ENCODE results near the gene MIDN. TPM values are rescaled to one million over a fixed set of nuclear protein-coding genes. Genes with fewer than 3 reads are reported as not detected.

Gene MIDN
- total and polyA plus RNA-seq, 8 donors: 17.0 to 118 (median 33.2) TPM

DNA sequence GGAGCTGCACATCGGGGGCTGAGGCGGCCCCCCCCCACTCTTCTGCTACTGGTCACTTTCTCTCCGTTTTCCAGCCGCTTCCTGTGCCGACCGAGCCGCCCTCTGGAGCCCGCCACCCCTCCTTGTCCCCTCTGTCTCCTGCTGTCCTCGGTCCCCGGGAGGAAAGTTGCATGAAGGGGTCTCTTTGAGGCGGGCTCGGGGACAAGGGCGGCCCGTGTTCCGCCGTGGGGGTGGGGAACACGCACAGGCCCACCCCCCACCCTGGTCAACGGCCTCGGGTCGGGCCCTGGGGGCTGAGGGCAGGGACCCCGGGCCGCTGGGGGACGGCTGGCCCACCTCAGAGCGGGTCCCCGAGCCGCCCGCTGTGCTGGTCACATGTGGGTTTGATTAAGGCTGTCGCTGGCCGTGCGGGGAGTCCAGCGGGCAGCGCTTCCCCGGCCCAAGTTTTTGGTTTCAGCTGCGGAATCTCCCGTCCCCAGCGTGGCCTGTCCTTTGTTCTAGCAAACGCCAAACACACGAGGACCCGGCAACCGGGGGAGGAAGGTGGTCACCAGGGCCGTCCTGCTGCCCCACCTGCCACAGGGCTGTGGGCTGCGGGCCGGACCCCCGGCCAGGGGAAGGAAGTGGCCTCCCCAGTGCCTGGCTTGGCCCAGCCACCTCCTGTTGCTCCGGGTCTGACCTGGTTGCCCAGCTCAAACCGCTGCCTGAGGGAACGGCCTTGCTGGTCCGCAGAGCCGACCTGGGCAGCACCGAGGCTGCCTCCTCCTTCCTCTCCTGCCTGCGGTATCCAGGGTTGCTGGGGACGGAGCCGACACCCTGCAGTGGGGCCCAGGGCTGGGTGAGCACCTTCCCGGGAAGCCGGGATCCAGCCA is 39.2 kb downstream of the MIDN start:
- Histone ChIP-seq H3K27ac (no peak overlapping the region), H3K9me3 (no peaks in the 10 kb centered on the region), H3K36me3 (no peaks in the 10 kb centered on the region), H3K4me1 (peaks cover 0 to 60% (median 40%) of the 10 kb centered on the region in 4 donors), H3K4me3 (no peak overlapping the region), H3K27me3 (peaks cover 21 to 97% (median 91%) of the 10 kb centered on the region in 3 donors)
- WGBS, 5 donors: 22 to 38% (median 24%) methylated on average over 16 to 55 of the region's 55 CpGs
- no peak for TF ChIP-seq POLR2A (IDR thresholded peaks at IDR 0.05)
- TF ChIP-seq, protein P1, sequence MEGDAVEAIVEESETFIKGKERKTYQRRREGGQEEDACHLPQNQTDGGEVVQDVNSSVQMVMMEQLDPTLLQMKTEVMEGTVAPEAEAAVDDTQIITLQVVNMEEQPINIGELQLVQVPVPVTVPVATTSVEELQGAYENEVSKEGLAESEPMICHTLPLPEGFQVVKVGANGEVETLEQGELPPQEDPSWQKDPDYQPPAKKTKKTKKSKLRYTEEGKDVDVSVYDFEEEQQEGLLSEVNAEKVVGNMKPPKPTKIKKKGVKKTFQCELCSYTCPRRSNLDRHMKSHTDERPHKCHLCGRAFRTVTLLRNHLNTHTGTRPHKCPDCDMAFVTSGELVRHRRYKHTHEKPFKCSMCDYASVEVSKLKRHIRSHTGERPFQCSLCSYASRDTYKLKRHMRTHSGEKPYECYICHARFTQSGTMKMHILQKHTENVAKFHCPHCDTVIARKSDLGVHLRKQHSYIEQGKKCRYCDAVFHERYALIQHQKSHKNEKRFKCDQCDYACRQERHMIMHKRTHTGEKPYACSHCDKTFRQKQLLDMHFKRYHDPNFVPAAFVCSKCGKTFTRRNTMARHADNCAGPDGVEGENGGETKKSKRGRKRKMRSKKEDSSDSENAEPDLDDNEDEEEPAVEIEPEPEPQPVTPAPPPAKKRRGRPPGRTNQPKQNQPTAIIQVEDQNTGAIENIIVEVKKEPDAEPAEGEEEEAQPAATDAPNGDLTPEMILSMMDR (IDR thresholded peaks at IDR 0.05): no peak
- no peak for TF ChIP-seq EP300 (IDR thresholded peaks at IDR 0.05)
- no peak for TF ChIP-seq POLR2AphosphoS5 (IDR thresholded peaks at IDR 0.05)
- intact Hi-C loops (cut with DNase I; ENCODE audit: low total_unique reads): loop anchor here (10.0 kb wide), 1 partner anchor 77 kb away; no protein-coding TSS in a partner anchor
- DNase-seq: peak in 1 of 2 donors; percentile 38

DNA sequence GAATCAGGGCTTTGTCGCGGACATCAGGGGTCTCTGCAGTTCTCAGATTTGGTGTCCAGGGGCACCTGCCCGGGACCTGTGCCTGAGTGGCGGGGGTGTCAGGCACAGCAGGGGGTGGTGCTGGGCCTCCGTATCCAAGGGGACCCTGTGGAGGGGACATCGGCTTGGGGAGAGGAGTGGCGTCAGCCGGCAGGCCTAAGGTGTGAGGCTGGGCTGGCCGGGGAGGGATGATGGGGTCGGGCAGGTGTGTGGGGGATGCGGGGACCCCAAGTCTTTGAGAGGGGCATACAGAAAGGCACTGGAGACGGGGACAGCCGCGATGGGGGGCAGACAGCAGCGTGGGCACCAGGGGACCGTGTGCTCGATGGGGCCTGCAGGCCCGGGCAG is 39.8 kb downstream of the MIDN start:
- Histone ChIP-seq H3K4me1 (peaks cover 0 to 55% (median 37%) of the 10 kb centered on the region in 4 donors), H3K4me3 (no peak overlapping the region), H3K27me3 (peaks cover 25 to 97% (median 92%) of the 10 kb centered on the region in 3 donors), H3K36me3 (no peaks in the 10 kb centered on the region), H3K9me3 (no peaks in the 10 kb centered on the region), H3K27ac (no peak overlapping the region)
- intact Hi-C loops (cut with DNase I; ENCODE audit: low total_unique reads): loop anchor here (10.0 kb wide), 1 partner anchor 77 kb away; no protein-coding TSS in a partner anchor
- DNase-seq: no peak
- TF ChIP-seq EP300 (IDR thresholded peaks at IDR 0.05): no peak
- TF ChIP-seq POLR2A (IDR thresholded peaks at IDR 0.05): no peak
- no peak for TF ChIP-seq POLR2AphosphoS5 (IDR thresholded peaks at IDR 0.05)
- TF ChIP-seq, protein P1 (IDR thresholded peaks at IDR 0.05): no peak
- WGBS, 5 donors: 85 to 89% (median 87%) methylated on average over 14 to 18 of the region's 18 CpGs

DNA sequence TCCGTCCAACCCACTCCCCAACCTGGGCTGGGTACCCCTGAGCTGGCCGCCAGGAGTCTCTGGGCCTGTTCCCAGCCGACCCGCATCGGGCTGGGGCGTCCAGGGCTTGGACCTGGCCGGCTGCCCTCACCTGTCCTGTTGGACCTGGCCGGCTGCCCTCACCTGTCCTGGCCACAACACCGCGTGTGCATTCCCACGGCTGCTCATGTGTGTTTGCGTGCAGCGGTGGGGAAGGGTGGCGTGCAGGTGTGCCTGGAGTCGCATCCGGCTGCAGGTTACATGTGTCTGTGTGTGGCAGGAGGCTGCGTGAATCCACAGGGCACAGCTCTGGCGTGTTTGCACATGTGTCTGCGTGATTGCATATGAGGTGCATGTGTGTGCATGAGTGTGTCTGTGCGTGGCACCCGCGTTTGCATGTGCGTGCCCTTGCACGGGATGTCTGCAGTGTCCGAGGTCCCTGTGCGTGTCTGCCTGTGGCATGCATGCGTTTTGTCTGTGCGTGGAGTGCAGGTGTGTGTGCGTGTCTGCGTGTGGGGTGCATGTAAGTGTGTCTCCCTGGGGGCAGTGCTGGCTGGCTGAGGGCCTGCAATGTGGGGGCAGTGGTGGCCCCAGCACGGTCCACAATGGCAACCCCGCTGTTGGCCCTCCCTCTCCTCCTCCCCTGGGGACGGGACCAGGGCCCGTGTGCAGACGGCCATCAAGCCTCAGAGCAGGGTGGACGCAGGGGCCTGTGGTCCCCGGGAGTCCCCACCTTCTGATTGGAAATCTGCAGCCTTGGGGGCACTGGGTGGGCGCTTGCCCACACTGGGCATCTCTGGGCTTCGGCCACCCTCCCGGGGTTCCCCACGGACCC is 40.7 kb downstream of the MIDN start:
- TF ChIP-seq POLR2A (IDR thresholded peaks at IDR 0.05) (no peak), EP300 (IDR thresholded peaks at IDR 0.05) (no peak), POLR2AphosphoS5 (IDR thresholded peaks at IDR 0.05) (no peak)
- TF ChIP-seq, protein P1 (IDR thresholded peaks at IDR 0.05): no peak
- Histone ChIP-seq H3K27ac (no peak overlapping the region), H3K9me3 (no peaks in the 10 kb centered on the region), H3K4me3 (no peak overlapping the region), H3K36me3 (no peaks in the 10 kb centered on the region), H3K4me1 (peaks cover 0 to 47% (median 30%) of the 10 kb centered on the region in 4 donors), H3K27me3 (peaks cover 25 to 97% (median 92%) of the 10 kb centered on the region in 3 donors)
- intact Hi-C loops (cut with DNase I; ENCODE audit: low total_unique reads): loop anchor here (10.0 kb wide), 1 partner anchor 76 kb away; no protein-coding TSS in a partner anchor
- WGBS, 5 donors: 72 to 90% (median 75%) methylated on average over 2 to 41 of the region's 41 CpGs
- no peak for DNase-seq

DNA sequence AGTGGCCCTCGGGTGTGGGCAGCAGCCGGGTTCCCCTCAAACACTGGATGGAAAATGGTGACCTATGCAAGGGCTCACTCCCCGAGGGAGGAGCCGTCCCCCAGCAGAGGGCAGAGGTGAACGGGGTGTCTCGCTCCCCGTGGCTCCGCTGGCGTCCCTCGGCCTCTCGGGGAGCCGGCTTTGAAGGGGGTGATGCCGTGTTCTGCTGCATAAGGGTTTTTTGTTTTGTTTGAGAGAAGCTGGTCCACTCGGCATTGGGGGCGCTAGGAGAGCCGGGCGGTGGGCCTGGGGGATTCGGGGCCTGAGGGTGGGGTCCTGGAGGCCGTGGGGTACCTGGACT is 41.3 kb downstream of the MIDN start:
- intact Hi-C loops (cut with DNase I; ENCODE audit: low total_unique reads): loop anchor here (10.0 kb wide), 1 partner anchor 75 kb away; no protein-coding TSS in a partner anchor

More for the DNA sequence above, 41.3 kb downstream of the MIDN start:
- TF ChIP-seq, protein P1 (IDR thresholded peaks at IDR 0.05): no peak
- TF ChIP-seq POLR2AphosphoS5 (IDR thresholded peaks at IDR 0.05) (no peak), EP300 (IDR thresholded peaks at IDR 0.05) (no peak), POLR2A (IDR thresholded peaks at IDR 0.05) (no peak)
- Histone ChIP-seq H3K4me1 (peaks cover 0 to 41% (median 26%) of the 10 kb centered on the region in 4 donors), H3K4me3 (no peak overlapping the region), H3K27ac (no peak overlapping the region), H3K9me3 (no peaks in the 10 kb centered on the region), H3K27me3 (peaks cover 25 to 97% (median 92%) of the 10 kb centered on the region in 3 donors), H3K36me3 (no peaks in the 10 kb centered on the region)
- 71 to 82% (median 74%) methylated on average over 17 to 19 of the region's 19 CpGs for WGBS, 5 donors
- no peak for DNase-seq
